ENCODE results near the gene IL10RB. TPM values are rescaled to one million over a fixed set of nuclear protein-coding genes. Genes with fewer than 3 reads are reported as not detected.

The IL10RB gene
- total and polyA plus RNA-seq, 2 of the 13 experiments (the other 11 are each of a cell fraction or from before 2014, with no cell fraction given) = 17.4 to 18.2 TPM

- ATAC-seq (peak; percentile 80), DNase-seq (ENCODE audit: low spot score) (peak; percentile 40), FAIRE-seq (no peak)
- POLR2A ChIA-PET = interaction anchor here (1.3 to 1.9 kb wide), 2 partner anchors 26 to 36 kb away, joined by 4 read pairs; partner anchors contain the start of gene IL10RB
- Histone ChIP-seq H3K9ac (ENCODE audit: insufficient read depth, low read depth, low read length) (peak within 1 kb of the TSS; percentile 83), H3K4me2 (ENCODE audit: low read depth, low read length) (peak within 1 kb of the TSS; percentile 90), H3K4me1 (ENCODE audit: insufficient read depth, low read length) (peaks cover 71% of the 10 kb centered on the region), H3K27me3 (ENCODE audit: control insufficient read depth in 1 of 2, insufficient read depth in 2 of 2, low read length in 2 of 2) (no peaks in the 10 kb centered on the region; a peak in 1 of 5 replicates), H3K27ac (ENCODE audit: extremely low read length, insufficient read depth, low read length) (peak within 1 kb of the TSS; percentile 91), H4K20me1 (ENCODE audit: insufficient read depth, low read length) (no peaks in the 10 kb centered on the region), H3K36me3 (replicated peaks in 1 of 2; ENCODE audit: control insufficient read depth in 1 of 2, insufficient read depth in 2 of 2, low read length in 2 of 2) (no peaks in the 10 kb centered on the region), H2AFZ (ENCODE audit: low read length) (no peak within 1 kb of the TSS), H3K4me3 (replicated peaks in 1 of 3; ENCODE audit: insufficient read depth in 1 of 3, low read depth in 2 of 3, low read length in 3 of 3) (peak within 1 kb of the TSS; percentile 87 to 97 (median 89)), H3K9me3 (ENCODE audit: low read length) (no peaks in the 10 kb centered on the region), H3K79me2 (ENCODE audit: insufficient read depth, low read length) (peaks cover 29% of the 10 kb centered on the region)
- BruUV-seq (replicated peaks) = no TSS peak
- intact Hi-C loops (cut with micrococcal nuclease; ENCODE audit: unreplicated experiment) = loop anchor here (5.0 kb wide), 1 partner anchor 37 kb away; the partner anchor contains the start of gene IL10RB
- WGBS (ENCODE audit: low lambda C conversion rate) = 1% methylated on average over 43 of the region's 95 CpGs
- in situ Hi-C loops (cut with HindIII; ENCODE audit: extremely low pct_ligation_motif_present, low pct_unique_long_range_greater_than_20kb) = no loop called here
- CTCF ChIA-PET (ENCODE audit: low intra/inter-chr PET ratio, low total read pairs) = interaction anchor here (2.0 kb wide), 1 partner anchor 30 kb away, joined by 5 read pairs; no protein-coding TSS in a partner anchor
- no peak for TF ChIP-seq MYNN (CRISPR knock-in tag; IDR thresholded peaks at IDR 0.05; ENCODE audit: low read depth)
- TF ChIP-seq HOXD1 (CRISPR knock-in tag; IDR thresholded peaks at IDR 0.05) = no peak
- TF ChIP-seq MEIS2 (CRISPR knock-in tag; IDR thresholded peaks at IDR 0.05) = 0 out of 2 replicates have a peak, but pooled peaks have one; percentile 10
- TF ChIP-seq FOXM1 (CRISPR knock-in tag; IDR thresholded peaks at IDR 0.05) = no peak
- TF ChIP-seq KAT7 (CRISPR knock-in tag; IDR thresholded peaks at IDR 0.05; ENCODE audit: borderline replicate concordance) = 0 out of 2 replicates have a peak, but pooled peaks have one; percentile 6
- no peak for TF ChIP-seq ZNF296 (CRISPR knock-in tag; conservative IDR thresholded peaks at IDR 0.05)
- no peak for TF ChIP-seq SATB2 (CRISPR knock-in tag; IDR thresholded peaks at IDR 0.05)
- peak; percentile 50; the same call in 1 of the 2 replicates for TF ChIP-seq UBTF (CRISPR knock-in tag; IDR thresholded peaks at IDR 0.05)
- 0 out of 2 replicates have a peak, but pooled peaks have one; percentile 38 for TF ChIP-seq ETV5 (CRISPR knock-in tag; IDR thresholded peaks at IDR 0.05; ENCODE audit: borderline replicate concordance)
- TF ChIP-seq ZNF30 (CRISPR knock-in tag; IDR thresholded peaks at IDR 0.05) = no peak
- no peak for TF ChIP-seq ZNF569 (CRISPR knock-in tag; IDR thresholded peaks at IDR 0.05; ENCODE audit: borderline replicate concordance)
- no peak for TF ChIP-seq BCL3 (CRISPR knock-in tag; IDR thresholded peaks at IDR 0.05)
- TF ChIP-seq ZNF34 (CRISPR knock-in tag; IDR thresholded peaks at IDR 0.05; ENCODE audit: borderline replicate concordance) = no peak
- 0 out of 2 replicates have a peak, but pooled peaks have one; percentile 49 for TF ChIP-seq ZNF724P (CRISPR knock-in tag; IDR thresholded peaks at IDR 0.05; ENCODE audit: borderline replicate concordance)
- TF ChIP-seq ATRX (CRISPR knock-in tag; IDR thresholded peaks at IDR 0.05; ENCODE audit: borderline replicate concordance) = no peak
- no peak for TF ChIP-seq KDM4B (CRISPR knock-in tag; IDR thresholded peaks at IDR 0.05)
- TF ChIP-seq POGK (CRISPR knock-in tag; conservative IDR thresholded peaks at IDR 0.05) = peak; percentile 77
- TF ChIP-seq ZNF564 (CRISPR knock-in tag; IDR thresholded peaks at IDR 0.05) = peak; percentile 80
Observed at GRCh38 chr21:33229784-33230544, 36.2 kb upstream of the IL10RB start, which contains the start of gene IFNAR2. Gene IFNAR2 (plus strand): TSS chr21:33229938. CDS start chr21:33241923, 11,985 bp downstream.
